NCI-H2081 treated with DMSO at 0.1 percent for 48 hours (cell line): ENCODE data around the gene EVPLL.
"Not testable (repeated sequence)": the region's sequence is repeated elsewhere in the genome, so short reads cannot be mapped to it uniquely, and the experiment has no call there.

Experiments used
- DNase-seq: peaks from one replicate; lab custom pipeline; 2025; lab: John Stamatoyannopoulos, UW

Gene EVPLL

GRCh38 chr17:18425593-18425992 is 48.0 kb downstream of the EVPLL start:
- DNase-seq, result not testable (repeated sequence)

- DNase-seq, result not testable (repeated sequence)
These were observed 49.1 kb downstream of the EVPLL start for GRCh38 chr17:18426639-18427038.

GRCh38 chr17:18432206-18432605 is 54.6 kb downstream of the EVPLL start:
- not testable (repeated sequence) for DNase-seq
